ENCODE data around the gene NCKAP5L. TPM values are rescaled to one million over a fixed set of nuclear protein-coding genes. Genes with fewer than 3 reads are reported as not detected.

Gene NCKAP5L
- total RNA-seq, 1 donor from 2014 or later: 19.3 TPM

DNA sequence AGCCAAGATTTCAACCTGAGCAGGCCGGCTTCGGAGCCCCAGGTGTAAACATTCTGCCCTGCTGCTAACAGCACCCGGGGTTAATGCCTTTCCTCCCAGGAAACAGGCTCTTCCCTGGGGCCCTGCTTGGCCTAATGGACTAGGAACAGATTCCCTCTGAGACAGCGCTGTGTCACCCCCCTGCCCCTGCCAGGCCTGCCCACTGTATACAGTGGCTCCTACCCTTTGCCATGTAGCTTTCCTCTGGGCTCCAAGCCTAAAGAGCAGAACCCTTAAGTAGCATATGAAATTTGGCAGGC is 43.0 kb upstream of the NCKAP5L start:
- H3K9ac ChIP-seq (ENCODE audit: low read depth in 1 of 3, low read length in 3 of 3): no peak overlapping the region
- H3K4me1 ChIP-seq (ENCODE audit: control insufficient read depth in 3 of 3, insufficient read depth in 3 of 3, low read length in 3 of 3): peaks cover 28 to 40% (median 38%) of the 10 kb centered on the region in 3 donors
- no peak overlapping the region for H3K27ac ChIP-seq (ENCODE audit: low read depth, low read length)
- no peaks in the 10 kb centered on the region for H3K9me3 ChIP-seq (ENCODE audit: control insufficient read depth in 3 of 3, low read length in 3 of 3)
- H3K4me3 ChIP-seq (ENCODE audit: low read length in 3 of 3): no peak overlapping the region
- peaks cover 0 to 4% (median 2%) of the 10 kb centered on the region in 3 donors for H3K27me3 ChIP-seq (ENCODE audit: control insufficient read depth in 3 of 3, insufficient read depth in 3 of 3, low read length in 3 of 3)
- H3K36me3 ChIP-seq (ENCODE audit: control insufficient read depth in 3 of 3, insufficient read depth in 3 of 3, low read length in 3 of 3): no peaks in the 10 kb centered on the region

DNA sequence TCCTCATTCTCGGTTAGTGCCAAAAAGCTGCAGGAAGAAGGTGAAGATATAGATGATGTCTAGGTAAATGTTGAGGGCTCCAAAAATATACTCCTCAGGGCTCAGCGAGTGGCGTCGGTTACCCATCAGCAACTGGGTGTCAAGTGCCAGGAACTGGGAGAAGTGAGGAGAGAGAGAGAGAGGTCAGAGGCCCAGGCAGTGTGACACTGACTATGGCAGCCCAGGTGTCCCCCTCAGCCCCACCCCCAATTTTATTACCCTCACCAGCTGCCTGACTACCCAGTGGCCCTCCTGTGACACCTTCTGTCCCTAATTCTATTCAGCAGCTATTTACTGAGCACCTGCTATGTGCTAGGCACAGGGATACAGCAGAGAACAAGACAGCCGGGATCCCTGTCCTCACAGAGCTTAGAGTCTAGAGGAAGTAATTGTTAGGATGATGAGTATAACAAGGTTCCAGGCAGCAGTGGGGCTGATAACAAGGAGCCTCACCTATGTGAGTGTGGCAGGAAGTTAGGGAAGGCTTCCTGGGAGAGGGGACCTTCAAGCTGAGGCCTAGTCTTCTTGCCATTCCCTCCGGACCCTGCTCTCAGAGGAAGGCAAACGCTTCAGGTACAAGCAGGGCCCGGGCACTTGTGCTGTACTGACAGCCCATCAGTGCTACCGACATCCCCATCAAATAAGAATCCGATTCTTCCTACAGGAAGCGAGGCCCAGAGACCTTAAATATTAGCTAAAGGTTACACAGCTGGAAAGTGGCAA is 42.5 kb upstream of the NCKAP5L start:
- Histone ChIP-seq H3K27me3 (ENCODE audit: control insufficient read depth in 3 of 3, insufficient read depth in 3 of 3, low read length in 3 of 3) (peaks cover 0 to 7% (median 2%) of the 10 kb centered on the region in 3 donors), H3K9ac (ENCODE audit: low read depth in 1 of 3, low read length in 3 of 3) (no peak overlapping the region), H3K4me3 (ENCODE audit: low read length in 3 of 3) (no peak overlapping the region), H3K36me3 (ENCODE audit: control insufficient read depth in 3 of 3, insufficient read depth in 3 of 3, low read length in 3 of 3) (no peaks in the 10 kb centered on the region), H3K9me3 (ENCODE audit: control insufficient read depth in 3 of 3, low read length in 3 of 3) (no peaks in the 10 kb centered on the region), H3K4me1 (ENCODE audit: control insufficient read depth in 3 of 3, insufficient read depth in 3 of 3, low read length in 3 of 3) (peaks cover 28 to 40% (median 38%) of the 10 kb centered on the region in 3 donors), H3K27ac (ENCODE audit: low read depth, low read length) (no peak overlapping the region)

DNA sequence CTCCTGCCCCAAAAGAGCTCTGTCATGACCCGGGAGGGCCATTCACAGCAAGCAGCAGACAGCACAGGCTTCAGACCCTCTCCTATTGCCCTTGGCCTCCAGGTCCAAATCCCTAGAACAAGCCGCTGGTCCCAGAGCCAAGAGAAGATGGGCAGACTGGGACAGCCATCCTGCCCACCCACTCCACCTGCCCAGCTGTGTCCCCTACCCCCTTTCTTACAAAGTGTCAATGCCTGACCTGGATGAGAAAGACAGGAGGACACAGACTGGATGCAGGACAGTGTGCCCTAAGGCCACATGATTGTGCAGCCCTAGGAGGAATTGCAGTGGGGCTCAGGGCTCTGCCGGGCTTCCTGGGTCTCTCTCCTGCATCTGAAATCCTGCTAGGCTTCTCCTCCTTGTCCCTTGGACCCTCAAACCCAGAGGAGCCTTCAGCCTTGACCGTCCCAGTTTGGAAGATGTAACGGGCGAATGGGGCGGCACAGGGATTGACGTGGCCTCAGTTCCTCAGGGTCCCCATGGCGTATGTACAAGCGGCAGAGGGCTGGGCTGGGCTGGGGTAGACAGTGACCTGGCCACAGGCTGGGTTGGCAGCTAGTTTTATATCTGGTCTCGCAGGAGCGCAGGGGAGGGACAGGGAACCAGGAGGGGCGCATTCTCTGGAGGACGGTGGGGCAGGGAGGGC is 41.7 kb upstream of the NCKAP5L start:
- no peak overlapping the region for H3K4me3 ChIP-seq (ENCODE audit: low read length in 3 of 3)
- H3K9me3 ChIP-seq (ENCODE audit: control insufficient read depth in 3 of 3, low read length in 3 of 3): no peaks in the 10 kb centered on the region
- peaks cover 0 to 9% (median 2%) of the 10 kb centered on the region in 3 donors for H3K27me3 ChIP-seq (ENCODE audit: control insufficient read depth in 3 of 3, insufficient read depth in 3 of 3, low read length in 3 of 3)
- peaks cover 28 to 40% (median 38%) of the 10 kb centered on the region in 3 donors for H3K4me1 ChIP-seq (ENCODE audit: control insufficient read depth in 3 of 3, insufficient read depth in 3 of 3, low read length in 3 of 3)
- no peak overlapping the region for H3K9ac ChIP-seq (ENCODE audit: low read depth in 1 of 3, low read length in 3 of 3)
- H3K27ac ChIP-seq (ENCODE audit: low read depth, low read length): no peak overlapping the region
- no peaks in the 10 kb centered on the region for H3K36me3 ChIP-seq (ENCODE audit: control insufficient read depth in 3 of 3, insufficient read depth in 3 of 3, low read length in 3 of 3)

DNA sequence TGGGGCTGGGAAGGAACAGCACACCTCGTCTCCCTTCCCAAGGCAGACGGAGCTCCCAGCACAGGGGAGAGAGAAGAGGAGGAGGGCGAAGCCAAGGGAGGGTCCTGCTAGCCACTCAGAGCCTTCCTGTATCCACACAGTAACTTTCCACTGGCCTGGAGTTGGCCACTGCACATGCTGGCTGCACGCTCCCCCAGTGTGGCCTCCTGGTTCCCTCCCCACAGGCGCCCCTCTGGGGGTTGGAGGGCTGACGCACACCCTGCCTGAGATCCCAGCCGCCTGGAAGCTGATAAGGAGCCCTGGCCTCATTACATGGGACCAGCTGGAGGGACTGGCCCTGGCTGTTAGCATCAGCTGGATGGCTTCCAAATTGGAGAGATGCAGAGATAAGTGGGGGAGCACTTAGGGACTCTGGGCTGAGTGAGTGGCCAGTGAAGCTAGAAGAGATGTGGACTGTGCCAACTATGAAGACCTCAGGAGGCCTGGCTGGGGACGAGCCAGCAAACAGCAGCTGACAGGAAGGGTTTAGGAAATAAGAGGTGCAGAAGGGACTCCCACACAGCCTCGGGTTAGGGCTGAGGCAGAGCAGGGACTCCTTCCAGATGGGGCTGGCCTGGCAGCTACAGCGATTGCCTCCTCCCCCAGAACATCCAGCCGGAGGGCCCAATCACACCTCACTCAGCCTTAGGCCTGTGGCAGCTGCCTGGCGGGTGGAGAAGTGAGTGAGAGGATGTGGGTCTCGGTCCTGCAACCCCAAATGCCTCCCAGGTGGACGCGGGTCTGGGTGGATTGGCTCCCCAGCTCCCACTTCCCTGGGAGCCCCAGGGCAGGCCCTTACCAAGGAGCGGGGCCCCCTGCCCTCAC is 41.0 kb upstream of the NCKAP5L start:
- no peak overlapping the region for H3K27ac ChIP-seq (ENCODE audit: low read depth, low read length)
- peak overlapping the region in 1 of 3 donors; percentile 25 for H3K9ac ChIP-seq (ENCODE audit: low read depth in 1 of 3, low read length in 3 of 3)
- H3K27me3 ChIP-seq (ENCODE audit: control insufficient read depth in 3 of 3, insufficient read depth in 3 of 3, low read length in 3 of 3): peaks cover 0 to 9% (median 6%) of the 10 kb centered on the region in 3 donors
- H3K4me1 ChIP-seq (ENCODE audit: control insufficient read depth in 3 of 3, insufficient read depth in 3 of 3, low read length in 3 of 3): peaks cover 28 to 40% (median 38%) of the 10 kb centered on the region in 3 donors
- no peak overlapping the region for H3K4me3 ChIP-seq (ENCODE audit: low read length in 3 of 3)
- no peaks in the 10 kb centered on the region for H3K36me3 ChIP-seq (ENCODE audit: control insufficient read depth in 3 of 3, insufficient read depth in 3 of 3, low read length in 3 of 3)
- no peaks in the 10 kb centered on the region for H3K9me3 ChIP-seq (ENCODE audit: control insufficient read depth in 3 of 3, low read length in 3 of 3)

DNA sequence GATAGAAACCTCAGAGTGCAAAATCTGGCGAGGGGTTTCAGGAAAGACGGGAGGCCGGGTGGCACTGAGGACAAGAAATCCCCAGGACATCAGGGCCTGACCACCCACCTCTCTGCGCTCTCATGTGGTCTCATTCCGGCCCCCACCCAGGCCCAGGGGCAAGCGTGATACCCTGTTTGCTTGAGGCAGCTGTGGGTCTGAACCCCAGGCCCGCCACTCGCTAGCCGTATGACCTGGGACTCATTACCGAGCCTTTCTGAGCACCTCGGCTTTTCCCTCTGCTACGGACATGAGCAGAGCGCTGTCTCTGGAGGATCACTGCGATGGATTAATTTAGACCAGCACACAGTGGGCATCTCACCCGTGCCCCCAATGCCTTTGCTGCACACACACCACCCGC is 40.2 kb upstream of the NCKAP5L start:
- Histone ChIP-seq H3K27me3 (ENCODE audit: control insufficient read depth in 3 of 3, insufficient read depth in 3 of 3, low read length in 3 of 3) (peaks cover 0 to 9% (median 6%) of the 10 kb centered on the region in 3 donors), H3K9me3 (ENCODE audit: control insufficient read depth in 3 of 3, low read length in 3 of 3) (no peaks in the 10 kb centered on the region), H3K4me1 (ENCODE audit: control insufficient read depth in 3 of 3, insufficient read depth in 3 of 3, low read length in 3 of 3) (peaks cover 28 to 38% (median 37%) of the 10 kb centered on the region in 3 donors), H3K36me3 (ENCODE audit: control insufficient read depth in 3 of 3, insufficient read depth in 3 of 3, low read length in 3 of 3) (no peaks in the 10 kb centered on the region), H3K9ac (ENCODE audit: low read depth in 1 of 3, low read length in 3 of 3) (peak overlapping the region in 1 of 3 donors; percentile 25), H3K4me3 (ENCODE audit: low read length in 3 of 3) (no peak overlapping the region), H3K27ac (ENCODE audit: low read depth, low read length) (no peak overlapping the region)

DNA sequence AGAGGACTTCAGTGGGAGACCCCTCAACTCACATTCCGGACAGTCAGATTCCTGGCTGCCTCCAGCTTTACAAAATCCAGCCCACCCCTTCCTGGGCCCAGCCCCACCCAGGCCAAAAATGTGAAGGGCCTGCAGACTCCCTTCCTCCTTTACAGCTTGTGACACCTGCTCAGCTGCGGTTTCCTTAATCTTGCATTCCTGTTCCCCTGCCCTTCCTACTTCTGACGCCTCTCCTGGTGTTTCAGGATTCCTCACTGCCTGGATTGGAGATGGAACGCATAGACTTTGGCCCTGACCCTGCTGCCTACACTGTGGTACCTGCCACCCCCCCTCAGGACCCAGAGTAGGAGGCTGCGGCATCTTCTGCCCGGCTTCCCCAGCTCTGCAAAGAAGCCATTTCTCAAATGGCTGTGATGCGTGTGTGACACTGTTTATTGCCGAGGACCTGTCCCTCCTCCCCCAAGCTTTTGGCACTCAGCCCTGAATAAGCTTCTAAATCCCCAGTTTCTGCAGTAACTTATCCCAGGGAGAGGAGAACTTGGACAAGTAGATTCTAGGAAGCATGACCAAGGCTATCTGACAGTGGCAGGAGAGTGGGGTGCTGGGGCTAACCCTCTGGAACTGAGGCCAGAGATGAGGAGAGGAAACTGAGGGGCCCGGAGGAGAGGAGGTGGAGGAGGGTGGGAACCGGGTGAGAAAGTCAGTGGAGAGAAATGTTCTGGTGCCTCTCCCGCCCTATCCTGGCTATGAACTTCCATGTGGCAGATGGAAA is 39.5 kb upstream of the NCKAP5L start:
- H3K27me3 ChIP-seq (ENCODE audit: control insufficient read depth in 3 of 3, insufficient read depth in 3 of 3, low read length in 3 of 3): peaks cover 0 to 9% (median 6%) of the 10 kb centered on the region in 3 donors
- H3K36me3 ChIP-seq (ENCODE audit: control insufficient read depth in 3 of 3, insufficient read depth in 3 of 3, low read length in 3 of 3): no peaks in the 10 kb centered on the region
- no peak overlapping the region for H3K27ac ChIP-seq (ENCODE audit: low read depth, low read length)
- H3K4me1 ChIP-seq (ENCODE audit: control insufficient read depth in 3 of 3, insufficient read depth in 3 of 3, low read length in 3 of 3): peaks cover 28 to 33% (median 30%) of the 10 kb centered on the region in 3 donors
- H3K4me3 ChIP-seq (ENCODE audit: low read length in 3 of 3): no peak overlapping the region
- H3K9me3 ChIP-seq (ENCODE audit: control insufficient read depth in 3 of 3, low read length in 3 of 3): no peaks in the 10 kb centered on the region
- H3K9ac ChIP-seq (ENCODE audit: low read depth in 1 of 3, low read length in 3 of 3): no peak overlapping the region

DNA sequence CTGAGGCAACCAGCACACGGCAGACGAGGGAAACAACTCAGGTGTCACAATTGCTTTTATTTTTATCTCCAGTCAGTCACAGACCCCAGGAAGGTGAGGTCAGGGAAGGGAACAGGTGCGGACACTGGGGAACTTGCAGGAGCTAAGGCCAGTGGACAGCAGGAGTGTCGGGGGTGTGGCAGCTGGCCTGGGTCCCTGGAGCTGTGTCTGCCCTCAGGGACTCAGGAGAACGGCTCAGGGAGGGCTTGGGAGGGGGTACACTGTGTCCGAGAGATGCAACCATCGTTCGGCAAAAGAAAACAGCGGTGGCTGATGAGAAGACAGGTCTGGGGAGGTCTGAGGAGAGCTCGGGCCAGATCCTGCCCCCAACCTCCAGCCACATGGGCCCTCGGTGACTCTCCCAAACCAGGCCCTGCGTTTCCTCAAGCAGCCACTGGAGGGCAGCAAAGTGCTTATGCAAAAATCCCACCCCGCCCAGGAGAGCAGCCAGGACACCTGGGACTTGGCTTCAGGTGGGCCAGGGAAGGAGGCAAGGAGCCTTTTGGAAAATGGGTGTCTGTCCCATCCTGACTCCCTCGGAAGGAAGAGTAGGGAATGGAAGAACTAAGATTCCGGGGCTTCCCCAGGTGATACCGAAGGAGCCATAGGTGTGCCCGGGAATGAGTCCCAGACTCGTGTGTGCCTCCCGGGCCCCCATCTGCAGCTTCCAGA is 38.8 kb upstream of the NCKAP5L start:
- no peak overlapping the region for H3K9ac ChIP-seq (ENCODE audit: low read depth in 1 of 3, low read length in 3 of 3)
- H3K27ac ChIP-seq (ENCODE audit: low read depth, low read length): no peak overlapping the region
- H3K4me1 ChIP-seq (ENCODE audit: control insufficient read depth in 3 of 3, insufficient read depth in 3 of 3, low read length in 3 of 3): peaks cover 28 to 31% (median 29%) of the 10 kb centered on the region in 3 donors
- H3K27me3 ChIP-seq (ENCODE audit: control insufficient read depth in 3 of 3, insufficient read depth in 3 of 3, low read length in 3 of 3): peaks cover 0 to 9% (median 6%) of the 10 kb centered on the region in 3 donors
- no peak overlapping the region for H3K4me3 ChIP-seq (ENCODE audit: low read length in 3 of 3)
- H3K36me3 ChIP-seq (ENCODE audit: control insufficient read depth in 3 of 3, insufficient read depth in 3 of 3, low read length in 3 of 3): no peaks in the 10 kb centered on the region
- H3K9me3 ChIP-seq (ENCODE audit: control insufficient read depth in 3 of 3, low read length in 3 of 3): no peaks in the 10 kb centered on the region

DNA sequence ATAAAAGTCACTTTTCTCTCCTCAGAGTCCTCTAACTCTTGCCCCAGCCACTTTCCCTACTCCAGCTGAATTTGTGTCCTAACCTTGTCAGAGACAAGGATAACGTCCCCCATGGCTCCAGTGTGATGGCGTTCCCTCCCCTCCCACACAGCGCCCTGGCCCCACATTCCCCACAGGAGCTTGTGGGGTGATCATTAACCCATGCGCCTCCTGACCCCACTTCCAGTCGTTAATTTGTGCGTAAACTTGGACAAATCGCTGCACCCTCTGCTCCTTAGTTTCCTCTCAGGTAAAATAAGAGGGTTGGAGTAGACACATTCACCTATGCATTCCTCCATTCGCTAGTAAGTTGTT is 37.5 kb upstream of the NCKAP5L start:
- H3K4me1 ChIP-seq (ENCODE audit: control insufficient read depth in 3 of 3, insufficient read depth in 3 of 3, low read length in 3 of 3): peaks cover 28 to 31% (median 29%) of the 10 kb centered on the region in 3 donors
- H3K27me3 ChIP-seq (ENCODE audit: control insufficient read depth in 3 of 3, insufficient read depth in 3 of 3, low read length in 3 of 3): peaks cover 0 to 9% (median 6%) of the 10 kb centered on the region in 3 donors
- H3K4me3 ChIP-seq (ENCODE audit: low read length in 3 of 3): no peak overlapping the region
- H3K36me3 ChIP-seq (ENCODE audit: control insufficient read depth in 3 of 3, insufficient read depth in 3 of 3, low read length in 3 of 3): no peaks in the 10 kb centered on the region
- no peak overlapping the region for H3K9ac ChIP-seq (ENCODE audit: low read depth in 1 of 3, low read length in 3 of 3)
- H3K27ac ChIP-seq (ENCODE audit: low read depth, low read length): no peak overlapping the region
- H3K9me3 ChIP-seq (ENCODE audit: control insufficient read depth in 3 of 3, low read length in 3 of 3): no peaks in the 10 kb centered on the region

Measured in skeletal muscle tissue (tissue), 4 donors.